LNCAP (cell line): Measurements from ENCODE around the gene PPP2R5B.
A peak's percentile ranks its signal among the peaks of the same experiment; 100 is the strongest.

ENCODE experiments used
- CTCF ChIP-seq: fragments of 450-650 bp; IDR thresholded peaks from 2 replicates; pipeline ENCODE4 v1.5.1; 2017; ENCODE audit warnings: mild to moderate bottlenecking

PPP2R5B gene

GRCh38 chr11:64891880-64892279 lies 32.6 kb upstream of the PPP2R5B start:
- no peak for TF ChIP-seq CTCF

GRCh38 chr11:64892411-64892831 lies 32.1 kb upstream of the PPP2R5B start:
- TF ChIP-seq CTCF, result no peak

GRCh38 chr11:64892838-64893193 lies 31.7 kb upstream of the PPP2R5B start:
- no peak for TF ChIP-seq CTCF

GRCh38 chr11:64893194-64894069 lies 31.1 kb upstream of the PPP2R5B start:
- TF ChIP-seq CTCF, result no peak

GRCh38 chr11:64894070-64894811 lies 30.2 kb upstream of the PPP2R5B start:
- peak; percentile 93 for TF ChIP-seq CTCF

GRCh38 chr11:64894812-64895452 lies 29.6 kb upstream of the PPP2R5B start:
- no peak for TF ChIP-seq CTCF

- TF ChIP-seq CTCF, result no peak
Measured at GRCh38 chr11:64896448-64897022, 28.0 kb upstream of the PPP2R5B start.
